Neural cell (in vitro differentiated cells): Measurements from ENCODE around the gene STARD5. TPM values are rescaled to one million over a fixed set of nuclear protein-coding genes. Genes with fewer than 3 reads are reported as not detected.

Experiments used
- H2AFZ ChIP-seq: fragments of 200-600, 300-800 bp; sonication (generic), shearing (Covaris generic); 2 replicates; pipeline ENCODE4 v1.6.0; 2014; ENCODE audit warnings: low read depth, mild to moderate bottlenecking, antibody characterized with exemption, low read length, moderate library complexity
- H3F3A ChIP-seq: fragments of 200-600 bp; shearing (Covaris generic); 2 replicates; pipeline ENCODE4 v1.6.1; 2016; ENCODE audit warnings: mild to moderate bottlenecking, moderate library complexity, mixed read lengths, antibody characterized with exemption, low read length; ENCODE audit not compliant: insufficient read depth, poor library complexity, severe bottlenecking
- H3K27ac ChIP-seq: fragments of 200-600, 300-800 bp; sonication (generic), shearing (Covaris generic); 2 replicates; pipeline ENCODE4 v1.5.1; 2014; ENCODE audit warnings: mild to moderate bottlenecking, low read length, moderate library complexity
- H3K27me3 ChIP-seq: fragments of 300-800, 200-600 bp; sonication (generic), shearing (Covaris generic); 2 replicates; pipeline ENCODE4 v1.6.0; 2014; ENCODE audit warnings: mild to moderate bottlenecking, low read depth, low read length, moderate library complexity; ENCODE audit not compliant: insufficient read depth
- H3K36me3 ChIP-seq: fragments of 300-800, 200-600 bp; sonication (generic), shearing (Covaris generic); 2 replicates; pipeline ENCODE4 v1.5.1; 2014; ENCODE audit warnings: mild to moderate bottlenecking, antibody characterized with exemption, low read length, moderate library complexity; ENCODE audit not compliant: insufficient read depth
- H3K4me2 ChIP-seq: fragments of 300-800, 200-600 bp; sonication (generic), shearing (Covaris generic); 2 replicates; pipeline ENCODE4 v1.6.0; 2014; ENCODE audit warnings: mild to moderate bottlenecking, low read length
- H3K4me3 ChIP-seq: fragments of 300-800, 200-600 bp; sonication (generic), shearing (Covaris generic); 2 replicates; pipeline ENCODE4 v1.5.1; 2014; ENCODE audit warnings: mild to moderate bottlenecking, low read length, moderate library complexity
- H3K79me2 ChIP-seq: fragments of 200-600 bp; shearing (Covaris generic); replicated peaks from 2 replicates; pipeline ENCODE4 v1.6.0; 2014; ENCODE audit warnings: mild to moderate bottlenecking, low read length, moderate library complexity; ENCODE audit not compliant: insufficient read depth
- H3K9ac ChIP-seq: fragments of 300-800, 200-600 bp; sonication (generic), shearing (Covaris generic); 2 replicates; pipeline ENCODE4 v1.6.1; 2016; ENCODE audit warnings: mild to moderate bottlenecking, low read length, mixed read lengths
- H3K9me2 ChIP-seq: fragments of 200-600 bp; shearing (Covaris generic); 2 replicates; pipeline ENCODE4 v1.6.1; 2016; ENCODE audit warnings: mild to moderate bottlenecking, low read length, mixed read lengths; ENCODE audit not compliant: insufficient read depth
- H3K9me3 ChIP-seq: fragments of 200-600, 300-800 bp; sonication (generic), shearing (Covaris generic); 2 replicates; pipeline ENCODE4 v1.6.1; 2016; ENCODE audit warnings: mild to moderate bottlenecking, mixed run types, low read length, moderate library complexity, mixed read lengths
- H4K20me1 ChIP-seq: fragments of 200-600 bp; shearing (Covaris generic); 2 replicates; pipeline ENCODE4 v1.6.1; 2016; ENCODE audit warnings: mild to moderate bottlenecking, mixed run types; ENCODE audit not compliant: insufficient read depth
- CTCF ChIP-seq: fragments of 450-650 bp; IDR thresholded peaks from 2 replicates; pipeline ENCODE4 v1.5.1; 2014; ENCODE audit warnings: antibody characterized with exemption, mild to moderate bottlenecking, moderate library complexity; ENCODE audit not compliant: poor library complexity, severe bottlenecking
- EP300 ChIP-seq: fragments of 450-650 bp; conservative IDR thresholded peaks from 2 replicates; pipeline ENCODE4 v1.6.1; 2014; ENCODE audit warnings: antibody characterized with exemption, mild to moderate bottlenecking, moderate library complexity; ENCODE audit not compliant: poor library complexity, severe bottlenecking
- EZH2 ChIP-seq: fragments of 200-600, 300-800 bp; shearing (Covaris generic), sonication (generic); IDR thresholded peaks from 2 replicates; pipeline ENCODE4 v1.6.1; 2014; ENCODE audit warnings: antibody characterized with exemption, low read length, borderline replicate concordance, mild to moderate bottlenecking; ENCODE audit not compliant: insufficient read depth, poor library complexity, severe bottlenecking
- MXI1 ChIP-seq: fragments of 450-650 bp; conservative IDR thresholded peaks from 2 replicates; pipeline ENCODE4 v1.6.1; 2014; ENCODE audit warnings: antibody characterized with exemption, mild to moderate bottlenecking; ENCODE audit not compliant: poor library complexity, severe bottlenecking
- POLR2AphosphoS5 ChIP-seq: IDR thresholded peaks from 2 replicates; pipeline ENCODE4 v1.6.1; 2012
- RAD21 ChIP-seq: fragments of 450-650 bp; conservative IDR thresholded peaks from 2 replicates; pipeline ENCODE4 v1.6.1; 2014; ENCODE audit warnings: antibody characterized with exemption, mild to moderate bottlenecking, moderate library complexity
- REST ChIP-seq: IDR thresholded peaks from 2 replicates; pipeline ENCODE4 v1.6.1; 2012; ENCODE audit warnings: borderline replicate concordance
- SMC3 ChIP-seq: fragments of 450-650 bp; conservative IDR thresholded peaks from 2 replicates; pipeline ENCODE4 v1.6.1; 2014; ENCODE audit warnings: antibody characterized with exemption, mild to moderate bottlenecking, moderate library complexity; ENCODE audit not compliant: poor library complexity
- TAF1 ChIP-seq: IDR thresholded peaks from 2 replicates; pipeline ENCODE4 v1.6.1; 2012; ENCODE audit warnings: low read depth
- polyA plus RNA-seq: library from polyadenylated mRNA; depleted of rRNA; stranded (reverse); fragments of >200 nt; gene quantifications from 2 replicates; pipeline ENCODE4 v1.2.3, GENCODE V29; 2014

Gene STARD5
- polyA plus RNA-seq, 1 donor from 2014 or later = 0.76 TPM

GRCh38 chr15:81293728-81294515 lies 30.0 kb downstream of the STARD5 start:
- H3K9ac ChIP-seq = no peak overlapping the region
- H3K9me2 ChIP-seq = no peaks in the 10 kb centered on the region
- H3F3A ChIP-seq = no peaks in the 10 kb centered on the region
- no peak overlapping the region for H2AFZ ChIP-seq
- H3K4me3 ChIP-seq = no peak overlapping the region
- H3K27me3 ChIP-seq = no peaks in the 10 kb centered on the region
- H4K20me1 ChIP-seq = no peaks in the 10 kb centered on the region
- no peak for TF ChIP-seq RAD21
- no peak for TF ChIP-seq CTCF
- no peak for TF ChIP-seq TAF1
- no peak for TF ChIP-seq POLR2AphosphoS5
- TF ChIP-seq SMC3 = no peak
- no peak for TF ChIP-seq REST
- TF ChIP-seq EZH2 = no peak
- no peak for TF ChIP-seq EP300
- no peak for TF ChIP-seq MXI1
- no peak overlapping the region for H3K27ac ChIP-seq
- no peak overlapping the region for H3K4me2 ChIP-seq
- no peaks in the 10 kb centered on the region for H3K36me3 ChIP-seq
- H3K9me3 ChIP-seq = no peaks in the 10 kb centered on the region
- no peaks in the 10 kb centered on the region for H3K79me2 ChIP-seq

- Histone ChIP-seq H3K4me3 (no peak overlapping the region), H2AFZ (no peak overlapping the region), H3K9me3 (no peaks in the 10 kb centered on the region), H3K36me3 (no peaks in the 10 kb centered on the region), H3K27me3 (no peaks in the 10 kb centered on the region), H3K4me2 (no peak overlapping the region), H3K27ac (no peak overlapping the region), H3K79me2 (no peaks in the 10 kb centered on the region), H3K9ac (no peak overlapping the region), H3K9me2 (no peaks in the 10 kb centered on the region), H4K20me1 (no peaks in the 10 kb centered on the region), H3F3A (no peaks in the 10 kb centered on the region)
- TF ChIP-seq RAD21 (no peak), POLR2AphosphoS5 (no peak), REST (no peak), CTCF (no peak), EP300 (no peak), EZH2 (no peak), MXI1 (no peak), TAF1 (no peak)
Measured at GRCh38 chr15:81292523-81293001, 31.4 kb downstream of the STARD5 start.
